Inferior parietal cortex (tissue), 1 donor: Measurements from ENCODE around the gene ICA1.
"Not testable (repeated sequence)": the region's sequence is repeated elsewhere in the genome, so short reads cannot be mapped to it uniquely, and the experiment has no call there.

Experiments used
- DNase-seq: peaks from one replicate; pipeline ENCODE4 v3.0.0-alpha.2; 2016; ENCODE audit errors: extremely low spot score

Gene ICA1

DNA sequence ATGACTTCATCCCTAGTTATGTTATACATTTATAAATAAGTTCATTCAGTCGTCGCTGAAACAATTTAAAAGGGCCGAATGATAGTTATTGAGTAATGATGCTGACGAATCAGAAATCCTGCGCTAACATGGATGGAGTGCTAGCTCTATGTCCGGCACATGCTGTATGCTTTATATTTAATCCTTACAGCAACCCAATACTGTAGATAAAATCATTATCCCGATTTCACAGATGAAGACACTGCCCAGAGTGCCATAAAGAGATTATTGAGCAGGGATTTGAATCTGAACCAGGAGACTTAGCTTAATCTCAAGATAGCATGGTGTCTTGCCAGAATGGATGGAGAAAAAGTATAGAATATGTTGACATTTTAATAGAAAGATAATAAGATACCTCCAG lies 1.1 kb upstream of the ICA1 start:
- peak; percentile 11 for DNase-seq

- DNase-seq, result peak; percentile 32
Observed at GRCh38 chr7:8260871-8261694, 884 bp downstream of the ICA1 start.

DNA sequence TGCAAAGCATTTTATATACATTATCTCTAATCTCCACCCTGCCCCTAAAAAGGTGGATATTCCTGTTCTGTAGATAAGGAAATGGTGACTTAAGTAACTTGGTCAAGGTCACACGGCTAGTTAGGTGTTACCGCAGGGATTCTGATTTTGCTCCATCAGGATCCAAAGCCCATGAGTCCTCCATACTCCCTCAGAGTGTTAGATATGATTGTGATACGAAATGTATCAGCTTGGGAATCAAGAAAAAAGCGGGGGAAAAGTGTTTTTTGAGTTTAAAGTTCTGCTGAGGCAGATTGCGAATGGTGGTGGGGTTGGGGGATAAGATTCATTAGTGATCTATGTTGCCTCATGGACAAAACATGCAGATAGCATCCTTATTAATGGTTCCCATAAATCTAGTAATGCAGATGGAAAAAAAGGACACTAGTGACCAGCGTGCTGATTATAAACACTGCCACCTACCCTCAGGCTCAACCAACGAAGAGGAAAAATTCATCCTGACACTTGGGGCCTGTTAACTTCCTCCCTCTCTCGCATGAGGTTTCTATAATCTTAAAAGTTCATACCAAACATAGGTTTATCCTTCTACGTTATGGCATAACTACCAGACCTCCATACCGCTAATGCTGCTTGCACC lies 2.3 kb downstream of the ICA1 start:
- no peak for DNase-seq

GRCh38 chr7:8258734-8259133 lies 3.2 kb downstream of the ICA1 start:
- DNase-seq, result no peak

- DNase-seq, result no peak
Observed at GRCh38 chr7:8258166-8258565, 3.8 kb downstream of the ICA1 start.

DNA sequence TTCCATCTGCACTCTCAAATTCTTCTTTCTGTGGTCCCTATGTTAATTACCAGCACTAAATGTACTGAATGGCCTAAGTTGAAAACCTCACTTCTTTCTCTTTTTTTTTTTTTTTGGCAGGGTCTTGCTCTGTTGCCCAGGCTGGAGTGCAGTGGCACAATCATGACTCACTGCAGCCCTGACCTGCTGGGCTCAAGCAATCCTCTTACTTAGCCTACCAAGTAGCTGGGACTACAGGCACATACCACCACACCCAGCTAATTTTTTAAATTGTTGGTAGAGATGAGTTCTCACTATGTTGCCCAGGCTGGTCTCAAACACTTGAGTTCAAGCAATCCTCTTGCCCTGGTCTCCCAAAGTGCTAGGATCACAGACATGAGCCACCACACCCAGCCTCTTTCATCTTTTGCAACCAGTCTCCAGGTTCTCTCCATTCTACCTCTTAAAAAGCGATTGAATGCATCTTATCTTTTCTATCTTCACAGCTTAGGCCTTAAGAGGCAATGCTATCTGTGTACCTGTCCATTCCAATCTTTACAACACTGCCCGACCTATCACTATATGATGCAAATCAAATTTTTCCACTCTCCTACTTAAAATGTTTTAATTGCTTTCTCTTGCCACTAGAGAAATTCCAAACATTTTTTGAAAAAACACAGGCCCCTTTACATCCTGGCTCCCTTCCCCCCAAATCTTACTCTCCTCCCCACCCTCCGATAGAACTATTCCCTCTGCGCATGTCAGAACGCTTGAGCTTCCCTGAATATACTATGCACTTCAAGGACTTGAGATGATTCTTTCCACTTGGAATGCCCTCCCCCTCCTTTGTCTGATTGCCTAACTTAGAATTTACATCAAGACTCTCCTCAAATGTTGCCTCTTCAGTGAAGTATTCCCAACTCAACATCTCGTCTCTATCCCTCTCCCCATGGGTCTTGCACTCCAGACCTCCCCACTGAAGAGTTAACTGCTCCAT lies 6.0 kb downstream of the ICA1 start:
- DNase-seq, result no peak

- DNase-seq, result no peak
Observed at GRCh38 chr7:8254667-8255066, 7.3 kb downstream of the ICA1 start.

DNA sequence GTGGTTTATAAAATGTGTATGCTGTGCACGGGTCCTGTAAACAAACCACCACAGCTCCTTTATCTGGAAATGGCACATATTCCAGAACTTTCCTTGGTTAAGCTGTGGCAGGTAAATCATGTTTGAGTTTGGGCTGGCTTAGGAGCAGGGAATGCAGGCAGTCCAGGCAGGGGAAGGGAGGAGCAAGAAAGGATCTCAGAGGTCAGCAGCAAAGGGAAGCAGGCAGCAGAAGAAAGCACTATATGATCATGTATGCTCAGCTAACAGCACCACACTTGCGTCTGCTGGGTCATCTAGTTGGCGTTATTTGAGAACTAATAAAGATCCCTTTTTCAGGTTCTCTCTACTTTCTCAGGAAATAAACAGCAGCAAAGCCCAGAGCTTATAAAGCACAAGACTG lies 7.8 kb downstream of the ICA1 start:
- no peak for DNase-seq

- DNase-seq, result no peak
Observed at GRCh38 chr7:8251195-8251594, 10.8 kb downstream of the ICA1 start.

DNA sequence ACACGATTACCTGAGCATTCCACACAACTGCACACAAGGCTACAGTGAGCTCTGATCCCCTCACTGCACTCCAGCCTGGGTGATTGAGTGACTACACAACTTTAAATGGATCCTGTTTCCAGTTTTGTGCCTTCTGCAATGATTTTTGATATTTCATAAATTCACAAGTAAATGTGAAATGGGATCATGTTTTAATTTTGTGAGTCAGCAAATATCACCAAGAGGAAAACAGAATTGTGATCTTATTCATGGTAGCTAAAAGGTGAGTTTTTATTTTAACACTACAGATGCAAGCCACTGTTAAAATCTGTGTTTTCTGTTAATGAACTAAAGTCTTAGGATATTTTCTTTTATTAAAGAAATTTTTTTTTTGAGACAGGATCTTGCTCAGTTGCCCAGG lies 11.4 kb downstream of the ICA1 start:
- no peak for DNase-seq

DNA sequence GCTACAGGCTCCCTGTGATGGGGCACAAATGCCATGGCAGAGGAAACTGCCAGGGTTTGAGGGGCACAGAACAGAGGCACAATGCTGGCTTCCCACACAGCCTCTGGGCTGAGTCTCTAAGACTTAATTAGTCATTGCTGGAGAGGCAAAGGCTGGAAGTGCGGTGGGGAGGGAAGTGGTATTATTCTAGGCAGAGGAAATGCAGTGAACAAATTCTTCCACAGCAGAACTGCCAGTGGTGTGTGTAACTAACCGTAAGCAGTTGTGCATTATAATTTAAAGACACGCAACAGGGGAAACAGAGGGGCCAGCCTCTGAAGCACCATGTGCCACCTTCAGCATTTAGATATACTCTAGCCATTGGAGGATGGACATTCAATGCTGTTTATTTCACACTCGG lies 12.8 kb downstream of the ICA1 start:
- no peak for DNase-seq

DNA sequence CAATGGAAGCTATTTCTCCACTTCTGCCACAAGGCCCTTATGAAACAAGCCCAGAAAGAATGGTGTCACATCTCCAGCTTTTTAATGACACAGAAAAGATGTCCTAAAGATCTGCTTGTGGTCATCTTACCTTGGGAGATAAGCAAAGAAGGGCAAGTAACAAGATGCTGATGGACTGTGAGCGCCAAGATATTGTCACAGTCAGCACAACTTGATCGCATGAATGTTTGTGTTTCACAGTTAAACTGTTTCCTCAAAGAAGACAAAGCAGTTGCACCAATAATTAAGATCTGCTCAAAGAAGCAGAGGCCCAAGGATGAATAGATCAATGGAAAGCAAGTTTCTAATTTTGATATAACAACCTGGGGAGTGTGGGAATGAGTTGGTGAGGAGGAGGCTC lies 15.9 kb downstream of the ICA1 start:
- no peak for DNase-seq

DNA sequence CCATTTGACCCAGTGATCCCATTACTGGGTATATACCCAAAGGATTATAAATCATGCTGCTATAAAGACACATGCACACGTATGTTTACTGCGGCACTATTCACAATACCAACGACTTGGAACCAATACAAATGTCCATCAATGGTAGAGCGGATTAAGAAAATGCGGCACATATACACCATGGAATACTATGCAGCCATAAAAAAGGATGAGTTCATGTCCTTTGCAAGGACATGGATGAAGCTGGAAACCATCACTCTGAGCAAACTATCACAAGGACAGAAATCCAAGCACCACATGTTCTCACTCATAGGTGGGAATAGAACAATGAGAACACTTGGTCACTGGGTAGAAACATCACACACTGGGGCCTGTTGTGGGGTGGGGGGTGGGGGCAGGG lies 16.9 kb downstream of the ICA1 start:
- DNase-seq, result not testable (repeated sequence)

GRCh38 chr7:8243059-8243458 lies 18.9 kb downstream of the ICA1 start:
- not testable (repeated sequence) for DNase-seq

DNA sequence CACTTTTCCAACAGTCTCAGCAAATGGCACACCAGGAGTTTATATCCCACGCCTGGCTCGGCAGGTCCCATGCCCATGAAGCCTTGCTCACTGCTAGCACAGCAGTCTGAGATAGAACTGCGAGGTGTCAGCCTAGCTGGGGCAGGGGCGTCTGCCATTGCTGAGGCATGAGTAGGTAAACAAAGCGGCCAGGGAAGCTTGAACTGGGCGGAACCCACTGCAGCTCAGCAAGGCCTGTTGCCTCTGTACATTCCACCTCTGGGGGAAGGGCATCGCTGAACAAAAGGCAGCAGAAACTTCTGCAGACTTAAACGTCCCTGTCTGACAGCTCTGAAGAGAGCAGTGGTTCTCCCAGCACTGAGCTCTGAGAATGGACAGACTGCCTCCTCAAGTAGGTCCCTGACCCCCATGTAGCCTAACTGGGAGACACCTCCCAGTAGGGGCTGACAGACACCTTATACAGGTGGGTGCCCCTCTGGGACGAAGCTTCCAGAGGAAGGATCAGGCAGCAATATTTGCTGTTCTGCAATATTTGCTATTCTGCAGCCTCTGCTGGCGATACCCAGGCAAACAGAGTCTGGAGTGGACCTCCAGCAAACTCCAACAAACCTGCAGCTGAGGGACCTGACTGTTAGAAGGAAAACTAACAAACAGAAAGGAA lies 22.1 kb downstream of the ICA1 start:
- DNase-seq, result not testable (repeated sequence)

GRCh38 chr7:8236780-8237407 lies 25.1 kb downstream of the ICA1 start:
- no peak for DNase-seq

DNA sequence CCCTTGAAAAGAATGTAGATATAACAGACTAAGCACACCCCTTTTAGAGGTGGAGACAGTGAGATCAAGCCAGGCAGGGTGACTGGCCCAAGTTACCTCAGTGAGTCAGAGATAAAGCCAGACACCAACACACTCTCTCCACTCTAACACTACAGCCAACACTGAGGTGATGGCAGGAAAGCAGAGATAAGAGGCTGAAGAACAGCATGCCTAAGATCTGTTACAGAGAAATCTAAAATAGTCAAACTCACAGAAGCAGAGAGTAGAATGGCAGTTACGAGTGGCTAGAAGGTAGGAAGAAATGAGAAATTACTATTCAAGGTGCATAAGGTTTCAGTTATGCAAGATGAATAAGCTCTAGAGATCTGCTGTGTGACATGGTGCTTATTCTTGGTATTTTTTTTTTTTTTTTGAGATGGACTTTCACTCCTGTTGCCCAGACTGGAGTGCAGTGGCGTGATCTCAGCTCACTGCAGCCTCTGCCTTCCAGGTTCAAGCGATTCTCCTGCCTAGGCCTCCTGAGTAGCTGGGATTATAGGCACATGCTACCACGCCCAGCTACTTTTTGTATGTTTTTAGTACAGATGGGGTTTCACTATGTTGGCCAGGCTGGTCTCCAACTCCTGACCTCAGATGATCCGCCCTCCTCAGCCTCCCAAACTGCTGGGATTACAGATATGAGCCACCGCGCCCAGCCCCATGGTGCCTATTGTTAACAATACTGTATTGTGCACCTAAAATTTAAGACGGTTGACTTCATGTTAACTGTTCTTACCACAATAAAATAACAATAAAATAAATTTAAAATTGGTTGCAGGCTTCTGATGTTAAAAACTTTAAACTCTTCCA lies 28.7 kb downstream of the ICA1 start:
- no peak for DNase-seq

DNA sequence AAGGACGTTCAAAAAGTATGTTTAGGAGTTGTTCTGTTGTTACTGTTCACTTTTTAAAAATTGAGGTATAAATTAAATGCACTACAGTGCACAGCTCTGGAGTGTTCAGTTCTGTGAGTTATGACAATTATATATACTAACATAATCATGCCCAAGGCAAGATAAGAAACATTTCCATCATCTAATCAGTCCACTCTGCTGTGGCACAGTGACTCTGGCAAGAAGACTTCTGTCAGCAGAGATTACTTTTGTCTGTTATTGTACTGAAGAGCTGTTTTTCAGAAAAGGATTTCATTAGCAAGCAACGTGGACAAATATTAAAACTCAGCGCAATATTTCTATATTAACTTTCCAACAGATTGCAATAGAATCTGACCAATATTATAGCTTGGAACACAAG lies 32.0 kb downstream of the ICA1 start:
- no peak for DNase-seq

GRCh38 chr7:8228766-8229674 lies 32.9 kb downstream of the ICA1 start:
- DNase-seq, result no peak
